GM18505 (cell line): ENCODE results near the gene CXCL6.

Source experiments
- ATAC-seq: cut with Tn5 transposase; IDR thresholded peaks from one replicate; pipeline ENCODE4 v1.9.1; 2021; ENCODE audit not compliant: unreplicated experiment
- POLR2A ChIP-seq: IDR thresholded peaks from 4 replicates; pipeline ENCODE4 v1.6.1; 2011; ENCODE audit warnings: borderline replicate concordance; ENCODE audit not compliant: insufficient read depth, insufficient read length; ENCODE audit errors: extremely low read depth

The CXCL6 gene

GRCh38 chr4:73822812-73823504, 13.5 kb upstream of the CXCL6 start:
- ATAC-seq = no peak
- no peak for TF ChIP-seq POLR2A

GRCh38 chr4:73823760-73824159, 12.7 kb upstream of the CXCL6 start:
- no peak for ATAC-seq
- TF ChIP-seq POLR2A = no peak

- TF ChIP-seq POLR2A = no peak
- no peak for ATAC-seq
Observed at GRCh38 chr4:73828956-73829355, 7.5 kb upstream of the CXCL6 start.

- no peak for TF ChIP-seq POLR2A
- no peak for ATAC-seq
Observed at GRCh38 chr4:73831569-73831968, 4.9 kb upstream of the CXCL6 start.

GRCh38 chr4:73832651-73833237, 3.7 kb upstream of the CXCL6 start:
- no peak for ATAC-seq
- no peak for TF ChIP-seq POLR2A

GRCh38 chr4:73839071-73839470, 2.6 kb downstream of the CXCL6 start:
- no peak for ATAC-seq

GRCh38 chr4:73839715-73840114, 3.2 kb downstream of the CXCL6 start:
- no peak for TF ChIP-seq POLR2A
- ATAC-seq = no peak

More at GRCh38 chr4:73839071-73839470, 2.6 kb downstream of the CXCL6 start:
- no peak for TF ChIP-seq POLR2A

GRCh38 chr4:73841243-73841925, 4.9 kb downstream of the CXCL6 start:
- no peak for ATAC-seq
- no peak for TF ChIP-seq POLR2A

GRCh38 chr4:73842696-73843095, 6.2 kb downstream of the CXCL6 start:
- TF ChIP-seq POLR2A = no peak
- no peak for ATAC-seq

GRCh38 chr4:73843369-73843768, 6.9 kb downstream of the CXCL6 start:
- ATAC-seq = no peak
- no peak for TF ChIP-seq POLR2A

GRCh38 chr4:73844345-73844744, 7.9 kb downstream of the CXCL6 start:
- no peak for ATAC-seq

GRCh38 chr4:73844806-73845205, 8.3 kb downstream of the CXCL6 start:
- no peak for TF ChIP-seq POLR2A
- ATAC-seq = no peak

More at GRCh38 chr4:73844345-73844744, 7.9 kb downstream of the CXCL6 start:
- TF ChIP-seq POLR2A = no peak

GRCh38 chr4:73847526-73848182, 11.2 kb downstream of the CXCL6 start:
- ATAC-seq = no peak
- no peak for TF ChIP-seq POLR2A
